IPS-18c (cell line): Measurements from ENCODE around the gene KARS1.
"Not testable (repeated sequence)": the region's sequence is repeated elsewhere in the genome, so short reads cannot be mapped to it uniquely, and the experiment has no call there.

Source experiments
- H3K4me3 ChIP-seq: 2 replicates; pipeline ENCODE4 v1.7.0; 2013; ENCODE audit warnings: low read depth, mild to moderate bottlenecking, low read length, moderate library complexity; ENCODE audit not compliant: insufficient read depth
- H3K9me3 ChIP-seq: one replicate; pipeline ENCODE4 v1.6.1; 2013; ENCODE audit warnings: mild to moderate bottlenecking, low read length, moderate library complexity; ENCODE audit not compliant: control insufficient read depth, insufficient read depth

Gene KARS1

DNA sequence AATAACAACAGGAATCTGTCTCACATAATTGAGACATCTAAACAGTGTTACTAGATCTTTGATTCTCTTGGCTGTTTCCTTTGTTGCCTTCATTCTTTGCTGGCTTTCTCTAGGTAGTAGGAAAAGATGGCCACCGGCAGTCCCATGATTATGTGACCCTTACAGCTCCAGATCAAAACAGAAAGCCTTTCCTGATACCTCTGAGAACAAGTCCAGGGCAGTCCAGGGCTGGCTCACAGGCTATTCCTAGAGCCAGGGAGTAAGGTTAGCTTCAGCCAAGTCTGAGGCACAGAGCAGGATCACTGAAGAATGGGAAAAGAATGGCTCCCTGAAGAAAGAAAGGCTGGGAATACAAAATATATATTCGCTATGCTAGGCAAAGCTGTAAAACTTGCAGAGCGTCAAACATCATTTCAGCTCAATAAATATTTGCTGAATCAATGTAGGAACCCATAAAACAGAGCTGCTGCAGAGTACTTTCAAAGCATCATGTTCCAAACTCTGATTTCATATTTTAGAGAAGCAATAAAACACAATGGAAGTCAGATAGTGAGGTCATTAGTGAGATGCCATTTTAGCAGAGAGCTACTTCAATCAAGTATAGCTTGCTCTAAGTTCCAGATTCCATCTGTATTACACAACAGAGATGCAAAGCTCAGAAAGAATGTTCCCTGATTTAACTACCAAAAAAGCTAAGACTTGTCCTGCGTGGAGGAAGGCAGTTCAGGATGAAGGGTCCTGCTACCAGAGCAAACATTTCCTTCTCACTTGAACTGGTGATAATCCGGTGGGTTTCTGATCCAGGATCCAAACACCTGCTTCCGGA is 47.8 kb downstream of the KARS1 start:
- Histone ChIP-seq H3K4me3 (no peak overlapping the region), H3K9me3 (no peaks in the 10 kb centered on the region)

DNA sequence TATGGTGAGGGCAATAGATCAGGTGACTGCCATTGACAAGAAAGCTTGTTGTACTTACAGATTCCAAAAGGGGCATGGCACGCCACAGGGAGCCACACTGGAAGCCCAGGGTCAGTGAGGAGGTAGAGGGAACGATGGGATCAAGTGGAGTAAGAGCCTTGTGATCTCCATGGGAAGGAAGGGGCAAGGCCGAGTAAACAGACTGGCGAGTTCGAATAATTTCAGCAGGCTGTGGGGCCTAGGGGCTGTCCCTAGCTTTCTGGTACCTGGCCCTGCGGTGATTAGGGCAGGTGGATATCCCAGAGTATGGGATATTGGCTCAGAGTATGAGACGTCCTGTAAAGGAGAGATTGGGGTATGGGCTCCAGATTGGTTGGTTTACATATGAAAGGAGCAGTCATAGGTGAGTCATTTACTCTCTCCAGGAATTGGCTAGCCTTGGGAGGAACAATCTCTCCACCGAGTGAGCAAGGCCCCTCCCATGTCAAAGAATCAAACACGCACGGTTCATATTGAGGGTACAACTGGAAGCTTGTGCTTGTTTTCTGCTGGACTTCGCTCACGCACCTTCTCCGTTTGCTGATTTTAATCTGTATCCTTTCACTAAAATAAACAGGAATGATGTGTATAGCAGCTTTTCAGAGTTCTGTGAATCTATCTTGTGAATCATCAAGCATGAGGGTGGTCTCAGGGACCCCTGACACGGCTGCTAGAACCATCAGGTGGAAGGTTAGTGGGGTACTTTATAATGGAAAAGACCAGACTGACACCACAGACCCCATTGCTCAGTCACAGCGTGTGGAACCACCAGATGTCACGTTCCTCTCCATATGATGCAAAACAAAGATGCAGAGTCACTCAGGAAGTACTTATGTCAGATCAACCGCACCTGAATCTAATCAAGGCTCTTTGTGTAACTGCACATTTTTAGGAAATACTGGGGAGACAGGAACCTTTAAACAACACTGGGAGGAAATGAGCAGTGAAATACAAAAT is 53.3 kb downstream of the KARS1 start:
- no peaks in the 10 kb centered on the region for H3K9me3 ChIP-seq
- H3K4me3 ChIP-seq, result peak overlapping the region; percentile 34

DNA sequence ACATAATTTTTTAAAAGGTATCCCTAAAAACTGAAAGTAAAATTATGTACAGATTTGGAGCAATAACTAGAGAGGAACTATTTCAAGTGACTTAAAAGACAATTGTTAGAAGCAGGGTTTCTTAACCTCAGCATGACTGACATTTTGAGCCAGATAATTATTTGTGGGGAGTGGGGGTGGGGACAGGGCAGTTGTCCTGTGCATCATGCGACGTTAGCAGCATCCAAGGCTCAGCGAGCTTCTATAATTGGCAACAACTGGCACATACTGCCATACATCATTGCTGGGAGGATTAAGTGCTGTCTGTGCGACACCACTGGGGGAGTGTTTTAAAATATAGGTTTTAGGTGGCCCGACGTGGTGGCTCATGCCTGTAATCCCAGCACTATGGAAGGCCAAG is 54.2 kb downstream of the KARS1 start:
- H3K9me3 ChIP-seq, result no peaks in the 10 kb centered on the region
- H3K4me3 ChIP-seq, result no peak overlapping the region

DNA sequence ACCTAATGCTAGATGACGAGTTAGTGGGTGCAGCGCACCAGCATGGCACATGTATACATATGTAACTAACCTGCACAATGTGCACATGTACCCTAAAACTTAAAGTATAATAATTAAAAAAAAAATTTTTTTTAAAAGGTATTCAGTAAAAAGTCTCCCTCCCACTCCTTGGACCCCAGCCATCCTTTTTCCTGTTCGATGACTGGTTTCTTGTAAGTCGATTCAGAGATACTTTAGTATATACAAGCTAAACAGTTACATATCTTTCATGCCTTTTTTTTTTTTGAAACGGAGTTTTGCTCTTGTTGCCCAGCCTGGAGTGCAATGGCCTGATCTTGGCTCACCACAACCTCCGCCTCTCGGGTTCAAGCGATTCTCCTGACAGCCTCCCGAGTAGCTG is 55.5 kb downstream of the KARS1 start:
- H3K9me3 ChIP-seq, H3K4me3 ChIP-seq: not testable (repeated sequence)

DNA sequence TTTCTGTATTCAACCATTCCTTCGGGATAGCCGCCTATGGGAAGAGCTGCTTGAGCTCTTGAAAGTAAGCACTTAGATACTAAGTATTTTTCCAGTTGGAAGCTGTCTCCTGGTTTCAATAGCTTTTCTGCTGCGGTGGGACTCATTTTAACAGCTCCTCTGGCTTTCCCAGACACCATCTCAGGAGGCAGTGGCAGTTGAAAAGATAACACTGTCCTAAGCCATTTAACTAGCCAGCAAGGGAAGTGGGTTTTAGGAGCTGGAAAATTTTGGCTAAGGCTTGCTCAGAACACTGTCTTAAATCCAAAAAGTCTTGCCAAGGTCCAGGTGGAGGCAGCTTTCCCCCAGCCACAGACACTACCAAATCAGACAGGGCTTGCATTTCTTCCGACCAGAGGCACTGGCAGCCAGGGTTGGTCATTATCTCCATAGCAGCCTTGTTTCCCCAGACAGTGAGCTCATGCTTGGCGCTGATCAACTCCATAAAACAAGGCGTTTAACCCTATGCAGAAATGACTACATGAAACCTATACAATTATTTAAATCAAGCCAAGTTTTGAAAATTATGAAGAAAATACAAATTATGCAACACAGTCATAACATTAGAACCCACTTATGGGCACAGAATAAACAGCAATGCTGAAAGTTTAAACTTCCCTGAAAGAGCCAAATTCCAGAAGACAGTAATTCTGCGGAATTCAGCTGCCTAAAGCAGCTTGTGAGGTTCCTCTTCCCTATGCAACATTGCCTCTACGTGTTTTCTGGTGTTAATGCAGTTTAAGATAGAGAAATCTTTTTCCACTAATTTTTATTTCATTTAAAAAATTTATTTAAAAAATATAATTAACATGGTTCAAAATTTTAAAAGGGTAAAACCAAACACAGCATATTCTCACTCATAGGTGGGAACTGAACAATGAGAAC is 56.3 kb downstream of the KARS1 start:
- no peak overlapping the region for H3K4me3 ChIP-seq
- no peaks in the 10 kb centered on the region for H3K9me3 ChIP-seq

DNA sequence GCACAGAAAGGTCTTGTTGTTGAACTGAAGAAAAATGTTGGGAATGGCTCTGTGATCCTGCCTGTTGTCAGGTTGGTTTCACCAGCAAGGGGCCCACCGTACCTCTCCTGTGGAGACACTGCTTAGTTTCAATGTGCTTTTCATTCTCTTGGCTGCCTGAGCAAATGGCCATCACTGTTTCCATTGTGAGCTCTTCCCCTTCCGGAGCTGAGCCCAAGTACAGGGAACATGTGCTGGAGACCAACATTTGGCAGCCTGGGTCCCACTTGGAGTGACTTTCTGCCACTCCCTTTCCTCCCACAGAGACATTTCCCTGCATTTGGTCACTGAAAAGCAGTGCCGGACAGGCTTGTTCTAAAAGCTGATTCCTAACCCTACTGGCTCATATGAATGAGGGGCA is 58.2 kb downstream of the KARS1 start:
- no peak overlapping the region for H3K4me3 ChIP-seq
- H3K9me3 ChIP-seq, result no peaks in the 10 kb centered on the region

DNA sequence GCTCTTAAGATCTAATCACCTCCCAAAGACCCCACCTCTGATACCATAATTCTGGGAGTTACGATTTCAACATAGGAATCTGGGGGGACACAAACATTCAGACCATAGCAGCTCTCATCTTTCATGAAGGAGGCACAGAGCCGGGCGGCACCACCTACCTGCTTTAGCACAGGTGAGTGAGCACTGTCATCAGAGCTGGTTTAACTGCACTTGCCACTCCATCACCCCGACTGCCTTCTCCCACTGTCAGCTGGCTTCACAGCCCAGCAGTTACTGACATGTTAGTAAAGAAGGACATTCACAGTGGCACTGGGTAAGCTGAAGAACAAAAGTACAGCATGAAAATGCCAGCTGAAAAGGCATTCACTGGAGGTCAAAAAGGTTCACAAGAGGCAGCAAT is 58.7 kb downstream of the KARS1 start:
- no peaks in the 10 kb centered on the region for H3K9me3 ChIP-seq
- H3K4me3 ChIP-seq, result no peak overlapping the region

DNA sequence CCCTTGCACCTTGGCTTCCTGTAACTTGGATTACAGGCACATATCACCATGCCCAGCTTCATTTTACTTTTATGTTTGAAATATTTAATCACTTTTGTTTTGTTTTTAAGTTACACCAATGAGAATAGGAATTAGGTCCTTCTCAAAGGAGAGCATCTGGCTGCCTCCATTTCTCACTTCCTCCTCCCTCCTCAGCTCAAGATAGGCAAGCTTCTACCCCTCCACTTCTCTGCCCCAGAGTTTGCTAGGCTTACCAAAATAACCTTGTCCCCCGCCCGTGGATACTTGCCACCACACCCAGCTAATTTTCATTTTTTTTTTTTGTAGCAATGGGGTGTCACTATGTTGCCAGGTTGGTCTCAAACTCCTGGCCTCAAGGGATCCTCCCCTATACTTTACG is 63.4 kb downstream of the KARS1 start:
- H3K9me3 ChIP-seq, result no peaks in the 10 kb centered on the region

DNA sequence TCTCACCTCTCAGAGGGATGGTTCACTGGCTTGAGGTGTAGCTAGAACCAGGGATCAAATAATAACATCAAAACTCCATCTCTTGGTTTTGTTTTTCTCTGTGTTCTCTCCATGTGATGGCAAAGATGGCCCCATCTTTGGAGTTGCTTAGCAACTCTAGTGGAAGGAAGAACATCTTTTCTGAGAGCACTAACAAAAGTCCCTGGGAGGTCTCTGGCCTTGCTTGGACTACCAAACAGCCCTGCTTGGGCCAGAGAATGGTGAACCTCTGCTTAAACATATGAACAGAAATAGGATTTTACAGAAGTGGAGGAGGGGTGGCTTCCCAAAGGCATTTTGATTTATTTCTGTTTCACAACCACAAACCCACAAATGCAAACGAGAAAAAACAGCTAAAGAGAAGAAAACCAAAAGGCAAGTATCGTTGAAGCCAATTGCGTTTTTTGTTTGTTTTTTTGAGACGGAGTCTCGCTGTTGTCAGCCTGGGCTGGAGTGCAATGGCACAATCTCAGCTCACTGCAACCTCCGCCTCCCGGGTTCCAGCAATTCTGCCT is 68.1 kb downstream of the KARS1 start:
- H3K9me3 ChIP-seq, result no peaks in the 10 kb centered on the region

More for the DNA sequence above, 63.4 kb downstream of the KARS1 start:
- no peak overlapping the region for H3K4me3 ChIP-seq

DNA sequence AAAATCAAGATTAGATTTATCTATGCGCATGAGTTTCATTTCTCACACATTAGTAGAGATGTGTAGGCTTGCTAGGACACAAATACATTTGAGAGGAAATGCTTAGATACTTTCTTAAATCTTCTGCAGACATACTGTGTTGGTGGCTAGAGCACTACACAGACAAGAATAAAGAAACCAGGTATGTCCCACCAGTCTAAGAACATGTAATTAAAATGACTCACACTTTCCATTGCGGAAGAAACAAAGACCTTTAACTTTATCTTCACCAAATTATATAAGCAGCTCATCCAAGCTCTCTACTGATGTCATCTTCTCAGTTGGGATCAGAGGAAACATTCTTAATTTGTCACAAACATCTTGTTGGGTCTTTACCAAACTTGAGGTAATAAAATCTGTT is 68.7 kb downstream of the KARS1 start:
- no peak overlapping the region for H3K4me3 ChIP-seq
- H3K9me3 ChIP-seq, result no peaks in the 10 kb centered on the region

More for the DNA sequence above, 68.1 kb downstream of the KARS1 start:
- no peak overlapping the region for H3K4me3 ChIP-seq

DNA sequence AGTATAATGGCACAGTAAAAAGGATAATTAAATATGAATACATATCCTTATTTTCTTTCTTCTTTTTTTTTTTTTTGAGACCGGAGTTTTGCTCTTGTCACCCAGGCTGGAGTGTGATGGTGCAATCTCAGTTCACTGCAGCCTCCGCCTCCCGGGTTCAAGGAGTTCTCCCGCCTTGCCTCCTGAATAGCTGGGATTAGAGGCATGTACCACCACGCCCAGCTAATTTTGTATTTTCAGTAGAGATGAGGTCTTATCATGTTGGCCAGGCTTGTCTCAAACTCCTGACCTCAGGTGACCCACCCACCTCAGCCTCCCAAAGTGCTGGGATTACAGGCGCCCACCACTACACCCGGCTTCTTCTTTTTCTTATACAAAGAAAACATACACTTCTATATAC is 69.3 kb downstream of the KARS1 start:
- H3K4me3 ChIP-seq, result no peak overlapping the region
- H3K9me3 ChIP-seq, result no peaks in the 10 kb centered on the region
